K562 (cell line): ENCODE measurements around the gene KRT16. TPM values are rescaled to one million over a fixed set of nuclear protein-coding genes. Genes with fewer than 3 reads are reported as not detected.

Experiments
- ATAC-seq: fragments of 200-7000 bp; cut with Tn5 transposase; 3 replicates; pipeline ENCODE4 v1.9.1; 2020; ENCODE audit warnings: moderate library complexity
- BruUV-seq: library from RNA; stranded (reverse); fragments of 400-500 nt; replicated peaks from 2 replicates; lab custom pipeline; 2021; lab: Mats Ljungman, UMichigan
- CTCF ChIA-PET: fragments of 300-600 bp; formaldehyde crosslinking; extraction: SDS; loops from one replicate; lab custom pipeline; 2021; ENCODE audit warnings: low intra/inter-chr PET ratio; lab: Yijun Ruan, JAX
- POLR2A ChIA-PET: fragments of 300-600, 350-650 bp; sonication (Branson Sonifier 250); formaldehyde crosslinking; extraction: SDS; loops from one replicate; lab custom pipeline; 2021; ENCODE audit warnings: antibody characterized with exemption, inconsistent platforms; lab: Yijun Ruan, JAX
- DNase-seq, 4 experiments: peaks; one replicate each; pipeline versions ENCODE4 v3.0.0 to v3.0.0-alpha.2; 2011 to 2018; ENCODE audit warnings: low spot score in 3 of 4, mixed read lengths in 3 of 4; ENCODE audit errors: extremely low read depth in 1 of 4
- FAIRE-seq: peaks from 2 replicates; lab custom pipeline; 2011; peaks lifted over from hg19 to GRCh38; lab: Jason Lieb, UNC
- H2AFZ ChIP-seq: 2 replicates; pipeline ENCODE4 v1.6.0; 2011; ENCODE audit warnings: low read depth, low read length, control low read depth, inconsistent platforms
- H3K27ac ChIP-seq: fragments of 200-600 bp; 3 replicates; pipeline ENCODE4 v1.8.0; 2011; ENCODE audit warnings: low read depth, mild to moderate bottlenecking, control low read depth, inconsistent platforms, low read length, moderate library complexity, mixed read lengths; ENCODE audit errors: extremely low read depth
- H3K27me3 ChIP-seq, 2 experiments: fragments of 300-600 bp in 1 of 2; 2 replicates in 1 of 2; 3 replicates in 1 of 2; pipeline versions ENCODE4 v1.6.0 to v1.8.0; 2011; ENCODE audit warnings: inconsistent platforms in 2 of 2, low read length in 2 of 2, mild to moderate bottlenecking in 1 of 2, mixed read lengths in 1 of 2, moderate library complexity in 1 of 2; ENCODE audit not compliant: control insufficient read depth in 2 of 2, insufficient read depth in 2 of 2
- H3K36me3 ChIP-seq: fragments of 300-600 bp; 3 replicates; pipeline ENCODE4 v1.8.0; 2011; ENCODE audit warnings: mild to moderate bottlenecking, low read length, inconsistent platforms; ENCODE audit not compliant: control insufficient read depth, insufficient read depth
- H3K4me1 ChIP-seq, 2 experiments: fragments of 200-600 bp in 1 of 2; replicated peaks in 1 of 2; 2 replicates in 1 of 2; 3 replicates in 1 of 2; pipeline versions ENCODE4 v1.5.1 to v1.8.0; 2011; ENCODE audit warnings: inconsistent platforms in 2 of 2, low read length in 2 of 2, mild to moderate bottlenecking in 1 of 2, mixed read lengths in 1 of 2, moderate library complexity in 1 of 2; ENCODE audit not compliant: control insufficient read depth in 2 of 2, insufficient read depth in 2 of 2
- H3K4me2 ChIP-seq: 2 replicates; pipeline ENCODE4 v1.6.1; 2011; ENCODE audit warnings: low read length, control low read depth, inconsistent platforms, mixed read lengths; ENCODE audit not compliant: insufficient read depth
- H3K4me3 ChIP-seq: fragments of 200-600 bp; sonication (generic), shearing (Covaris generic); 2 replicates; pipeline ENCODE4 v1.5.1; 2016; ENCODE audit warnings: control low read depth, inconsistent platforms
- H3K79me2 ChIP-seq: fragments of 200-600 bp; 3 replicates; pipeline ENCODE4 v1.8.0; 2011; ENCODE audit warnings: low read length, inconsistent platforms; ENCODE audit not compliant: control insufficient read depth, insufficient read depth
- H3K9ac ChIP-seq, 2 experiments: 2 replicates each; pipeline versions ENCODE4 v1.6.0 to v1.6.1; 2011; ENCODE audit warnings: low read depth in 2 of 2, low read length in 2 of 2, control low read depth in 1 of 2, inconsistent platforms in 1 of 2, mild to moderate bottlenecking in 1 of 2, mixed read lengths in 1 of 2; ENCODE audit not compliant: insufficient read depth in 1 of 2
- H3K9me1 ChIP-seq: one replicate; pipeline ENCODE4 v1.6.0; 2011; ENCODE audit warnings: inconsistent platforms, mild to moderate bottlenecking, low read length, moderate library complexity; ENCODE audit not compliant: control insufficient read depth, insufficient read depth
- H3K9me3 ChIP-seq: replicated peaks from 2 replicates; pipeline ENCODE4 v1.5.1; 2011; ENCODE audit warnings: low read depth, low read length, inconsistent platforms; ENCODE audit not compliant: control insufficient read depth, insufficient read depth
- H4K20me1 ChIP-seq: replicated peaks from 2 replicates; pipeline ENCODE4 v1.6.1; 2011; ENCODE audit warnings: low read length, inconsistent platforms, mixed read lengths; ENCODE audit not compliant: control insufficient read depth, insufficient read depth
- CBFB ChIP-seq: sonication (generic); formaldehyde crosslinking; IDR thresholded peaks from 2 replicates; pipeline ENCODE4 v1.4.0; 2020; ENCODE audit warnings: mild to moderate bottlenecking, missing genetic modification reagents
- CBX8 ChIP-seq: fragments of 200-600 bp; sonication (generic); IDR thresholded peaks from 2 replicates; pipeline ENCODE4 v1.6.1; 2012; ENCODE audit warnings: borderline replicate concordance, mixed run types, low read depth, mild to moderate bottlenecking, moderate library complexity, mixed read lengths, low read length, control low read depth, inconsistent platforms; ENCODE audit not compliant: poor library complexity, severe bottlenecking; ENCODE audit errors: extremely low read depth
- CCAR2 ChIP-seq: fragments of 200-400 bp; formaldehyde crosslinking; IDR thresholded peaks from 2 replicates; pipeline ENCODE4 v1.6.1; 2017; ENCODE audit warnings: mild to moderate bottlenecking, low read depth, low read length
- ESRRA ChIP-seq: fragments of 450-650 bp; IDR thresholded peaks from 2 replicates; pipeline ENCODE4 v1.6.1; 2014; ENCODE audit warnings: low read depth, mild to moderate bottlenecking, moderate library complexity, borderline replicate concordance
- FOXP1 ChIP-seq: sonication (generic); formaldehyde crosslinking; IDR thresholded peaks from 2 replicates; pipeline ENCODE4 v1.8.0; 2022; ENCODE audit warnings: mild to moderate bottlenecking, missing genetic modification reagents
- HMG20B ChIP-seq: fragments of 250-450 bp; sonication (Bioruptor Pico); IDR thresholded peaks from 2 replicates; pipeline ENCODE4 v1.5.0; 2021; ENCODE audit warnings: mild to moderate bottlenecking
- NFXL1 ChIP-seq: fragments of 450-650 bp; formaldehyde crosslinking; IDR thresholded peaks from 2 replicates; pipeline ENCODE4 v1.4.0; 2021; ENCODE audit warnings: mild to moderate bottlenecking
- PHB2 ChIP-seq: fragments of 450-650 bp; IDR thresholded peaks from 2 replicates; pipeline ENCODE4 v1.6.1; 2017; ENCODE audit warnings: low read depth
- PHF8 ChIP-seq: fragments of 200-600 bp; sonication (generic); IDR thresholded peaks from 2 replicates; pipeline ENCODE4 v1.6.1; 2012; ENCODE audit warnings: mixed run types, mild to moderate bottlenecking, inconsistent platforms, low read length, moderate library complexity, borderline replicate concordance
- SP2 ChIP-seq: IDR thresholded peaks from 2 replicates; pipeline ENCODE4 v1.6.1; 2011; ENCODE audit warnings: mild to moderate bottlenecking, low read depth, low read length, moderate library complexity; ENCODE audit not compliant: poor library complexity, severe bottlenecking; ENCODE audit errors: extremely low read depth
- TARDBP ChIP-seq: fragments of 450-650 bp; IDR thresholded peaks from 2 replicates; pipeline ENCODE4 v1.6.1; 2016
- TBL1XR1 ChIP-seq, 2 experiments: IDR thresholded peaks; 2 replicates each; pipeline ENCODE4 v1.6.1; 2012; ENCODE audit warnings: improper control_type of control experiment in 2 of 2, low read length in 2 of 2, mild to moderate bottlenecking in 1 of 2
- XRCC5 ChIP-seq: fragments of 200-400 bp; formaldehyde crosslinking; IDR thresholded peaks from 2 replicates; pipeline ENCODE4 v1.6.1; 2017; ENCODE audit warnings: low read depth, mild to moderate bottlenecking, low read length
- ZNF324 ChIP-seq: fragments of 250-450 bp; sonication (Bioruptor Pico); IDR thresholded peaks from 2 replicates; pipeline ENCODE4 v1.4.0; 2020; ENCODE audit warnings: mild to moderate bottlenecking
- ZNF584 ChIP-seq: fragments of 200-800 bp; sonication (Bioruptor generic); IDR thresholded peaks from 2 replicates; pipeline ENCODE4 v1.6.1; 2016; ENCODE audit warnings: low read depth, mild to moderate bottlenecking, missing genetic modification characterization, missing compliant biosample characterization
- ZNF668 ChIP-seq: fragments of 250-450 bp; sonication (Bioruptor Pico); IDR thresholded peaks from 2 replicates; pipeline ENCODE4 v1.8.0; 2022; ENCODE audit warnings: mild to moderate bottlenecking, inconsistent platforms
- ZNF717 ChIP-seq: fragments of 250-450 bp; sonication (Bioruptor Pico); IDR thresholded peaks from 2 replicates; pipeline ENCODE4 v1.5.0; 2021
- WGBS: fragments of 100-300 bp; shearing (Covaris generic); methylation state at CpG from one replicate; pipeline ENCODE4 v1.1.6; 2016; ENCODE audit warnings: low coverage, mixed read lengths; ENCODE audit not compliant: insufficient coverage; ENCODE audit errors: missing lambda C conversion rate; 5-methylcytosine and 5-hydroxymethylcytosine counted together
- in situ Hi-C: fragments of 300-500 bp; cut with MboI; formaldehyde crosslinking; loops from 4 replicates; pipeline ENCODE4 v1.15.0; 2018; ENCODE audit warnings: inconsistent platforms, mixed read lengths
- intact Hi-C: fragments of 100-400 bp; cut with micrococcal nuclease; formaldehyde crosslinking; loops from 2 replicates; pipeline ENCODE4 v1.14.2; 2022
- polyA plus RNA-seq, 8 experiments: library from polyadenylated mRNA; depleted of rRNA in 4 of 8; stranded (reverse) in 5 of 8; unstranded in 3 of 8; fragments of >200 nt; fragmentation: Nextera tagmentation in 2 of 8; fragmentation: Illumina TruSeq in 1 of 8; extraction: Ambion mirVana in 2 of 8; extraction: Trizol in 1 of 8; gene quantifications; 2 replicates each; pipeline versions ENCODE4 v1.2.1 to v1.2.3, GENCODE V29; 2011 to 2014; ENCODE audit warnings: inconsistent platforms in 1 of 8, missing spikeins in 1 of 8
- total RNA-seq, 7 experiments: library from RNA; depleted of rRNA in 6 of 7; stranded (reverse); fragments of >200 nt in 6 of 7; fragmentation: Illumina TruSeq in 2 of 7; extraction: Trizol in 2 of 7; gene quantifications; 2 replicates each; pipeline versions ENCODE4 v1.2.1 to v1.2.3, GENCODE V29; 2011 to 2021; ENCODE audit warnings: low replicate concordance in 1 of 7
- TF ChIP-seq, protein P1 (sequence below): sonication (generic); formaldehyde crosslinking; IDR thresholded peaks from 2 replicates; pipeline ENCODE4 v1.5.0; 2020; ENCODE audit warnings: missing genetic modification reagents
- TF ChIP-seq, protein P2 (sequence below): sonication (generic); formaldehyde crosslinking; IDR thresholded peaks from 2 replicates; pipeline ENCODE4 v1.8.0; 2022; ENCODE audit warnings: missing genetic modification reagents, mild to moderate bottlenecking, borderline replicate concordance

KRT16 gene
- total and polyA plus RNA-seq, 9 of the 15 experiments (the other 6 are each of a cell fraction or from before 2014, with no cell fraction given): 0.04 TPM; not detected in 8

DNA sequence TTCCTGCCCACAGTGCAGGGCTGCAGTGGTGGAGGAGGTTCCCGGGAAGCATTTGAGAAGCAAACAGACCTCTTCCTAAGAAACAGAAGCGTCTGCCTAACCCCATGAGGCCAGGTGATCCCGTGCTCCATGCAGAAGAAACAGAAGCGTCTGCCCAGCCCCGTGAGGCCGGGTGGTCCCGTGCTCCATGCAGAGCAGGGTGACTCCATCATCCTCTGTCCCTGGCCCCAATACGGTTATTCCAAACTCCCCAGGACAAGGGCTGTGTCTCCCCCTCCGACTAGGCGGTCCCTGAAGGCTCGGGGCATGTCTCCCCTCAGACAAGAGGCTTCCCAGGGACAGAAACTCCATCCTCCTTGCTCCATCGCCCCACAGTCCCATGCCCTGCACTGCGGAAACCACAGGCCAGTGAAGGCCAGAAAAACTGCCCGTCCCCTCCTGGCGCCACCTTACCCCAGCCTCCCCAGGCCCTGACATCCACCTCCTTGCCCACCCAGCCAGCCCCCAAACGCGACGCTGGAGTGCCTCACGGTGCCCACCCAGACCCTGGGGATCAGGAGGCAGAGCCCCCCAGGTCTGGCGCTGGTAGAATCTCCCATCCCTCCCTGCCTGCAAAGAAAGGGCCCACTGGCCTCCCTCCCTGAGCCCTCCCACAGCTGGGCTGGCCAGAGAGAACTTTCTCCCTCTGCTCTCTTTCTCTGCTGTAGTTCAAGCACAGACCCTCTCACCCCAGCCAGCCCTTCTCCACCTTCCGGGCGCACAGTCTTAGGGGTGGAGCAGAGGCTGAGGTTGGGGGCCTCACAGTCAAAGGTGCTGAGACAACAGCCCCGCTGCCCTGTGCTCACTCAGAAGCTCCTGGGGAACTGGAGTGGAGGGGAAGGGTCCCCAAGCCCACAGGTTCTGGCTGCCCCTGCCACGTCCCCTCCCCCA lies 42.4 kb upstream of the KRT16 start:
- intact Hi-C loops: no loop called here
- Histone ChIP-seq H3K27me3 (peaks cover 2 to 20% of the 10 kb centered on the region in 2 experiments; a peak in 2 of 5 replicates), H3K4me1 (peaks cover 0 to 45% of the 10 kb centered on the region in 2 experiments; a peak in 2 of 5 replicates), H3K9me3 (no peaks in the 10 kb centered on the region), H3K27ac (no peak overlapping the region), H4K20me1 (0 out of 2 replicates have a peak, but pooled peaks cover 3% of the 10 kb centered on the region), H3K4me2 (no peak overlapping the region), H3K9ac (peak overlapping the region in 1 of 2 experiments; percentile 19; a peak in 2 of 4 replicates), H3K79me2 (no peaks in the 10 kb centered on the region), H3K9me1 (no peaks in the 10 kb centered on the region), H3K36me3 (no peaks in the 10 kb centered on the region), H2AFZ (no peak overlapping the region), H3K4me3 (no peak overlapping the region)
- in situ Hi-C loops: loop anchor here (25.0 kb wide), 1 partner anchor 1043 kb away; no protein-coding TSS in a partner anchor
- FAIRE-seq (no peak), DNase-seq (no peak), ATAC-seq (no peak)
- CTCF ChIA-PET: interaction anchor here (1.0 kb wide), 1 partner anchor 104 kb away, joined by 3 read pairs; no protein-coding TSS in a partner anchor
- BruUV-seq: no TSS peak
- 15% methylated on average over 19 of the region's 24 CpGs for WGBS
- POLR2A ChIA-PET: interaction anchor here (0.6 to 0.9 kb wide), 3 partner anchors 23 to 1284 kb away, joined by 3 read pairs; no protein-coding TSS in a partner anchor
- TF ChIP-seq ZNF668 (no peak), ESRRA (no peak), NFXL1 (no peak), ZNF324 (CRISPR knock-in tag) (no peak), TARDBP (no peak), FOXP1 (CRISPR knock-in tag) (no peak), TBL1XR1 (IDR thresholded peaks at IDR 0.05; ENCODE audit: low read length in 2 of 2) (no peak), PHB2 (no peak), CCAR2 (no peak), PHF8 (no peak), CBX8 (no peak), ZNF717 (CRISPR knock-in tag) (no peak), ZNF584 (CRISPR knock-in tag) (no peak), SP2 (no peak), HMG20B (CRISPR knock-in tag) (no peak), CBFB (CRISPR knock-in tag) (no peak), XRCC5 (no peak)
- TF ChIP-seq, protein P1, sequence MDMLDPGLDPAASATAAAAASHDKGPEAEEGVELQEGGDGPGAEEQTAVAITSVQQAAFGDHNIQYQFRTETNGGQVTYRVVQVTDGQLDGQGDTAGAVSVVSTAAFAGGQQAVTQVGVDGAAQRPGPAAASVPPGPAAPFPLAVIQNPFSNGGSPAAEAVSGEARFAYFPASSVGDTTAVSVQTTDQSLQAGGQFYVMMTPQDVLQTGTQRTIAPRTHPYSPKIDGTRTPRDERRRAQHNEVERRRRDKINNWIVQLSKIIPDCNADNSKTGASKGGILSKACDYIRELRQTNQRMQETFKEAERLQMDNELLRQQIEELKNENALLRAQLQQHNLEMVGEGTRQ (CRISPR knock-in tag): no peak
- TF ChIP-seq, protein P2, sequence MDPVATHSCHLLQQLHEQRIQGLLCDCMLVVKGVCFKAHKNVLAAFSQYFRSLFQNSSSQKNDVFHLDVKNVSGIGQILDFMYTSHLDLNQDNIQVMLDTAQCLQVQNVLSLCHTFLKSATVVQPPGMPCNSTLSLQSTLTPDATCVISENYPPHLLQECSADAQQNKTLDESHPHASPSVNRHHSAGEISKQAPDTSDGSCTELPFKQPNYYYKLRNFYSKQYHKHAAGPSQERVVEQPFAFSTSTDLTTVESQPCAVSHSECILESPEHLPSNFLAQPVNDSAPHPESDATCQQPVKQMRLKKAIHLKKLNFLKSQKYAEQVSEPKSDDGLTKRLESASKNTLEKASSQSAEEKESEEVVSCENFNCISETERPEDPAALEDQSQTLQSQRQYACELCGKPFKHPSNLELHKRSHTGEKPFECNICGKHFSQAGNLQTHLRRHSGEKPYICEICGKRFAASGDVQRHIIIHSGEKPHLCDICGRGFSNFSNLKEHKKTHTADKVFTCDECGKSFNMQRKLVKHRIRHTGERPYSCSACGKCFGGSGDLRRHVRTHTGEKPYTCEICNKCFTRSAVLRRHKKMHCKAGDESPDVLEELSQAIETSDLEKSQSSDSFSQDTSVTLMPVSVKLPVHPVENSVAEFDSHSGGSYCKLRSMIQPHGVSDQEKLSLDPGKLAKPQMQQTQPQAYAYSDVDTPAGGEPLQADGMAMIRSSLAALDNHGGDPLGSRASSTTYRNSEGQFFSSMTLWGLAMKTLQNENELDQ: no peak
